ENCODE data around the gene KCNQ1.

The KCNQ1 gene

DNA sequence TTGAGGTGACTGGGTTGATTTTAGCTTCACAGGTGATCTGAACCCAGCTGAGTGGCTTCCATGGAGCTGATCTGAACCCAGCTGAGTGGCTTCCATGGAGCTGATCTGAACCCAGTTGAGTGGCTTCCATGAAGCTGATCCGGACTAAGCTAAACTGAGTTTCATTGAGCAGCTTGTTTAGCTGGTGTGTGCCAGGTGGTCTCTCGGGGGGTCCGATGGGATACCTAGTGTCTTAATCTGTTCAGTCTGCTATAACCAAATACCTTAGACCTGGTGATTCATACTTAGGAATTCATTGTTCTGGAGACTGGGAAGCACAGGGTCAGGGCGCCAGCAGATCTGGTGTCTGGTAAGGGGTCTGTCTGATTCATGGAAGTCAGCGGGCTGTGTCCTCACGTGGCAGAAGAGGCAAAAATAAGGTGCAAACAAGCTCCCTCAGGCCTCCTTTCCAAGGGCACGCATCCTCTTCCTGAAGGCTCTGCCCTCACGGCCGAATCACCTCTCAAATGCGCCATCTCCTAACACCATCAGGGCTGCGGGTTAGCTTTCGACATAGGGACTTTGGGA, 307.5 kb downstream of the KCNQ1 start:
- H3K9me3 ChIP-seq (ENCODE audit: control insufficient read depth, insufficient read depth, low read length), result peaks cover 5% of the 10 kb centered on the region; the same call in 1 of the 2 replicates
- H3K27ac ChIP-seq (ENCODE audit: low read depth, low read length), result no peak overlapping the region
- no peaks in the 10 kb centered on the region for H3K36me3 ChIP-seq (ENCODE audit: control insufficient read depth, insufficient read depth, low read length)
- peaks cover 56% of the 10 kb centered on the region for H3K27me3 ChIP-seq (ENCODE audit: control insufficient read depth, insufficient read depth, low read length)
- no peak overlapping the region for H3K4me3 ChIP-seq (ENCODE audit: low read depth, low read length)
- no peaks in the 10 kb centered on the region for H3K4me1 ChIP-seq (ENCODE audit: control insufficient read depth, insufficient read depth, low read length)
- H3K9ac ChIP-seq (ENCODE audit: low read depth, low read length), result no peak overlapping the region

DNA sequence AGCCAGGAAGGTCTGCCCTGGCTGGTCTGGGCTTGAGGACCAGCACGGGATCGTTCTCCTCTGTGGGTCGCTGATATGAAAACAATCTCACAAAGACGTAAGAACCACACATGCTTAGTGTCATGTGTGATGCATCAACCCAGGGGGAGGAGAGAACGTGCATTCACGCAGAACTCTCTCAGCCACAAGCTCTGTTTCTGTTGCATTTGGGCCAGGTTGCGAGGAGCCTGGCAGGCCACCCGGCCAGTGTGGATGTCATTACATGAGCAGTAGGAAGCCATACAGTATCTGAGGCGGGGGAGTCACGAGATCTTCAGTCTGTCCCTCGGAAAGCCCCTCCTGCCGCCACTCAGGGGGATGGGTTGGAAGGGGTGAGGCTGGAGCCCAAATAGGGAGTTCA, 308.1 kb downstream of the KCNQ1 start:
- Histone ChIP-seq H3K27ac (ENCODE audit: low read depth, low read length) (no peak overlapping the region), H3K9ac (ENCODE audit: low read depth, low read length) (no peak overlapping the region), H3K27me3 (ENCODE audit: control insufficient read depth, insufficient read depth, low read length) (peaks cover 58% of the 10 kb centered on the region), H3K9me3 (ENCODE audit: control insufficient read depth, insufficient read depth, low read length) (peaks cover 6% of the 10 kb centered on the region; the same call in 1 of the 2 replicates), H3K4me3 (ENCODE audit: low read depth, low read length) (no peak overlapping the region), H3K36me3 (ENCODE audit: control insufficient read depth, insufficient read depth, low read length) (no peaks in the 10 kb centered on the region), H3K4me1 (ENCODE audit: control insufficient read depth, insufficient read depth, low read length) (no peaks in the 10 kb centered on the region)

DNA sequence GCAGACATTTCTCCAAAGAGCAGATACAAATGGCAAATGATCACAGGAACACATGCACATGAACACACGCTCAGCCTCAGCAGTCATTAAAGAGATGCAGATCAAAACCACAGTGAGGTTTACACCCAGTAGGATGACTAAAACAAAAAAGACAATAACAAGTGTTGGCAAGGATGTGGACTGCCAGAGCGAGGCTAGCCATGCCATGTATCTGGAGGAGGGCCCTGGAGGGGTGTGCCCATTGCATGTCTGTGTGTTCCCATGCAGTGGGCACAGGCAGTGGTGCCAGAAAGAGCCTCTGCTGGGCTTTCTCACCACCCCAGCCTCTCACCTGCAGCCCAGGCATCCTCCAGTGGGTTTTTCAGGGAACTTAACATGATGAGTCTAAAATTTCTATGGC, 309.2 kb downstream of the KCNQ1 start:
- Histone ChIP-seq H3K36me3 (ENCODE audit: control insufficient read depth, insufficient read depth, low read length) (no peaks in the 10 kb centered on the region), H3K27me3 (ENCODE audit: control insufficient read depth, insufficient read depth, low read length) (peaks cover 66% of the 10 kb centered on the region), H3K4me1 (ENCODE audit: control insufficient read depth, insufficient read depth, low read length) (no peaks in the 10 kb centered on the region), H3K9ac (ENCODE audit: low read depth, low read length) (no peak overlapping the region), H3K27ac (ENCODE audit: low read depth, low read length) (no peak overlapping the region), H3K9me3 (ENCODE audit: control insufficient read depth, insufficient read depth, low read length) (peaks cover 6% of the 10 kb centered on the region; the same call in 1 of the 2 replicates), H3K4me3 (ENCODE audit: low read depth, low read length) (no peak overlapping the region)

DNA sequence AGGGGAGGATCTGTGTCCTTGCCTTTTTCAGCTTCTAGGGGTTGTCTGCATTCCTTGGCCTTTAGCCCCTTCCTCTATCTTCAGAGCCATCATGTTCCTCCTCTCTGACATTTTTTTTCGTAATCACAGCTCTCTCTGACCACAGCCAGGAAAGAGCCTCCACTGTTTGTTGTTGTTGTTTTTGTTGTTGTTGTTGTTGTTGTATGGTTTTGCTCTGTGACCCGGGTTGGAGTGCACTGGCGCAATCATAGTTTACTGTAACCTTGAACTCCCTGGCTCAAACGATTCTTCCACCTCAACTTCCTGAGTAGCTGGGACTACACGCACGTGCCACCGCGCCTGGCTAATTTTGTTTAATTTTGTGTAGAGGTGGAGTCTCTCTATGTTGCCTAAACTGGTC, 310.3 kb downstream of the KCNQ1 start:
- Histone ChIP-seq H3K27me3 (ENCODE audit: control insufficient read depth, insufficient read depth, low read length) (peaks cover 66% of the 10 kb centered on the region), H3K9ac (ENCODE audit: low read depth, low read length) (no peak overlapping the region), H3K4me3 (ENCODE audit: low read depth, low read length) (no peak overlapping the region), H3K36me3 (ENCODE audit: control insufficient read depth, insufficient read depth, low read length) (no peaks in the 10 kb centered on the region), H3K4me1 (ENCODE audit: control insufficient read depth, insufficient read depth, low read length) (no peaks in the 10 kb centered on the region), H3K27ac (ENCODE audit: low read depth, low read length) (no peak overlapping the region), H3K9me3 (ENCODE audit: control insufficient read depth, insufficient read depth, low read length) (peaks cover 6% of the 10 kb centered on the region; the same call in 1 of the 2 replicates)

DNA sequence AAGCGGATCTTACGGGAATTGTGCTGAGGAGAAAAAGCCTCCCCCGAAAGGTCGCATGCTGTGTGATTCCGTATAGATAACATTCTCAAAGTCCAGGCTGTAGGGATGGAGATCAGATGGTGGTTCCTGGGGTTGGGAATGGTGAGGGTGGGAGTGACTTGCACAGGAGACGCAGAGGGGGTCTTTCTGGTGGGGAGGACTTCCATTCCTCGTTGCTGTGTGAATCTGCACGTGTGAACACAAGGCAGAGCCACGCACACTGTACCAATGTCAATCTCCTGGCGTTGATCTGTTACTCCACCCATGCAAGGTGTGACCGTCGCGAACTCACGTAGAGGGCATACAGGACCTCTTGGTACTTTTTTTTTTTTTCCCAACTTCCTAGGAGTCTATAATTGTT, 313.9 kb downstream of the KCNQ1 start:
- Histone ChIP-seq H3K4me1 (ENCODE audit: control insufficient read depth, insufficient read depth, low read length) (no peaks in the 10 kb centered on the region), H3K4me3 (ENCODE audit: low read depth, low read length) (no peak overlapping the region), H3K27ac (ENCODE audit: low read depth, low read length) (no peak overlapping the region), H3K27me3 (ENCODE audit: control insufficient read depth, insufficient read depth, low read length) (peaks cover 59% of the 10 kb centered on the region), H3K36me3 (ENCODE audit: control insufficient read depth, insufficient read depth, low read length) (no peaks in the 10 kb centered on the region), H3K9ac (ENCODE audit: low read depth, low read length) (no peak overlapping the region), H3K9me3 (ENCODE audit: control insufficient read depth, insufficient read depth, low read length) (peaks cover 6% of the 10 kb centered on the region; the same call in 1 of the 2 replicates)

DNA sequence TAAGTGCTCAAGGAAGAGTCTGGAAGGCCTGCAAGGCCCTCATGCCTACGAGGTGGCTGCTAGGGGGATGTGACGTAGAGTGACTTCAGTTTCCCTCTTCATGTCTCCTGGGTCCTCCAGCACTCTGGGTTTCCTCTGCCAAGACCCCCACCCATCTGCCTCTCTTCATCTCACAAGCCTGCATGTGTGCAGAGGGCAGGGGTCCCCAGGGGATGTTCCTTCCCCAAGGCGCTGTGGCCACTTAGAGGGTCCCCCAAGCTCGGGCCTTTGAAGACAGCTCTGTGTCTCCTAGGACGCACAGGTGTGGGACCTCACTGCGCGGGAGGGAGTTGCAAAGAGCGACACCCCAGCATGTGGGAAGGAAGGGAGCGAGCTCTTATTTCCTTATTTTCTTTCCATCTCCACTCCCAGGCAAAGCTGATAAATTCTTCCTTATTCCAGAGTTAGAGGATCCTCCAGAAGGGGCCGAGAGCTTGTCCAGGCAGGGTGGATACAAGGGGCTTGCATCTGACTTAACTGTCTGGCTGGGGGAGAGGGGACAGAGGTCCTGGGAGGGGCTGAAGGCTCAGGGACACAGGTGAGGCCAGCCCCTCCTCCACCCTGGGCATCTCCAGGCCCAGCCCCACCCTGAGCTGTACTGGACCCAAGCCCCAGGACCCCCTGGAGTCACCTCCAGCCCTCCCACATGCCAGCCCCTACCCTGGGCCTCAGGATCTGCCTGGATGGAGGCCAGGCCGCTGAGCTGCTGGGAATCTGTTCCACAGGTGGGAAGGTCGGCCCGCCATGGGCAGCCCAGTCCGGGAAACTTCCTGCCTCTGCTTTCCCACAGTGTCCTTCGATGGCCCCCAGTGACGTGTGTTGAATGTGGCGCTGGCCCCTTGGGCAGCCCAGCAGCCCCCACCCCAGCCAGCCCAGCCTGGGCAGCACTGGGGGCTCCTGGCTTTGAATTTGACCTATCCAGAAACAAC, 314.7 kb downstream of the KCNQ1 start:
- Histone ChIP-seq H3K4me1 (ENCODE audit: control insufficient read depth, insufficient read depth, low read length) (no peaks in the 10 kb centered on the region), H3K27ac (ENCODE audit: low read depth, low read length) (no peak overlapping the region), H3K36me3 (ENCODE audit: control insufficient read depth, insufficient read depth, low read length) (no peaks in the 10 kb centered on the region), H3K9me3 (ENCODE audit: control insufficient read depth, insufficient read depth, low read length) (peaks cover 6% of the 10 kb centered on the region; the same call in 1 of the 2 replicates), H3K27me3 (ENCODE audit: control insufficient read depth, insufficient read depth, low read length) (peaks cover 55% of the 10 kb centered on the region), H3K4me3 (ENCODE audit: low read depth, low read length) (no peak overlapping the region), H3K9ac (ENCODE audit: low read depth, low read length) (no peak overlapping the region)

DNA sequence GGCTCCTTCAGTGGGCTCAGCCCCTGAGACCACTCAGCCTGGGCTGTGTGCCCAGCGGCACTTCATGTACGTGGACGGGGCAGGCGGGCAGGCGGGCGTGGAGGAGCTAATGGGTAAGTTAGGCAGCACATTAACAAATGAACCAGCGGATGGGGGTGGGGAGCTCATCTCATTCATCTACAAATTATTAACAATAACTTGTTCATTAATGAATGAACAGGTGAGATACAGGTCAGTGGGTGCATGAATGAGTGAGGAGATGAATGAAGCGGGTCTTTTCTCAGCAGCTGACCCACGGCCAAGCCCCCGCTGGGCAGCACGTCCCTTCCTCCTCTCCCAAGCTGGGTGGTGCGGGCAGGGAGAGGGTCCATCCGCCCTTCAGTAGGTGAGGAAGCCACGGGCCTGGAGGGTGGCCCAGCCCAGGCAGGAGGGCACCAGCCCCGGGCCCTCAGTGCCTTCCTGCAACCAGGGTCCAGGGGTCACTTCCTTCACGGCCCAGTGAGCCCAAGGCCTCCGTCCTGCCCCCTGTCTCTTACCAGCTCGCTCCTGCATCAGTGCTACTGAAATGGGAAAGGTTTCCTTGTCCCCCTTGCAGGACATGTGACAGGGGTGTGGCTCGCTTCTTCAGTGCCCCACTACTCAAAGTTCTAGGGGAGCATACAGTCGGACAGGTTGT, 315.5 kb downstream of the KCNQ1 start:
- peaks cover 6% of the 10 kb centered on the region; the same call in 1 of the 2 replicates for H3K9me3 ChIP-seq (ENCODE audit: control insufficient read depth, insufficient read depth, low read length)
- no peak overlapping the region for H3K4me3 ChIP-seq (ENCODE audit: low read depth, low read length)
- no peaks in the 10 kb centered on the region for H3K36me3 ChIP-seq (ENCODE audit: control insufficient read depth, insufficient read depth, low read length)
- H3K27ac ChIP-seq (ENCODE audit: low read depth, low read length), result no peak overlapping the region
- H3K27me3 ChIP-seq (ENCODE audit: control insufficient read depth, insufficient read depth, low read length), result peaks cover 52% of the 10 kb centered on the region
- H3K4me1 ChIP-seq (ENCODE audit: control insufficient read depth, insufficient read depth, low read length), result no peaks in the 10 kb centered on the region
- no peak overlapping the region for H3K9ac ChIP-seq (ENCODE audit: low read depth, low read length)

DNA sequence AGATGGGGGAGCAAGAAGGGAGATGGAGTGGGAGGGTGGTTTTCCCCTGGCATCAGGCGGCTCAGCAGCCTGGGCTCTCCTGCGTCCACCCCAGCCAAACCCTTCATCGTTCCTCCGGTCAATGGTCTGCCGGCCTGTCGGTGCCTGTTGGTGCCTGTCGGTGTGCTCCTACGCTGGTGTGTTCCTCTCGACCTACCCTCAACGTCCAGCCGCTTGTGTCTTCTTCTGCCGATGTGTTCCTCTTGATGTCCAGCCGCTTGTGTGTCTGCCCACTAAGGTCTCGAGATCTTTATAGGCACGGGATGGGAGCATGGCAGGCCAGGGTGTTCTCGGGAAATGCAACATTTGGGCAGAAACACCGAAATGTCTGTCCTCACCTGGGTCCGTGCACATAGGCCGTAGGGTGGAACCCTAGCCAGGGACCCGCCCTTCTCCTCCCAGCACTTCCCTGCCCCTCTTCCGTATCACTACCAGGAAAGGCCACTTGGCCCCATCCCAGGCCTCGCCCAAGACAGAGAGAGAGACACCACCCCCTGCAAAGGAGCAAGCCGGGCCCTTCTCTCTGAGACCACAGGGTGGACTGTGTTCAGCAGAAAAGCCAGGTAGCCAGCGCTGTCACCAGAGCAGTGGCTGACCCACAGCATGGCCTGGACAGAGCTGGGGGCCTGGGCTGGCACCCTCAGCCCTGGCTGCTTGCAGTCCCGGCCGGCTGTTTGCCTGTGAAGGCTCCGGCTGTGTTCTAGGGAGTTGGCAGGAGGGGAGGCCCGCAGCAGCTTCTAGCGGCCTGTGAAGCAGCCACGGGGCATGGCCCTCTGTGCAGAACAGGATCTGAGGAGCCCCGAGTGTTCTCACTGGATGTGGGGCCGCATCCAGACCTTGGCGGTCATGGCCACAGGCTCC, 316.6 kb downstream of the KCNQ1 start:
- Histone ChIP-seq H3K36me3 (ENCODE audit: control insufficient read depth, insufficient read depth, low read length) (no peaks in the 10 kb centered on the region), H3K9me3 (ENCODE audit: control insufficient read depth, insufficient read depth, low read length) (peaks cover 6% of the 10 kb centered on the region; the same call in 1 of the 2 replicates), H3K9ac (ENCODE audit: low read depth, low read length) (no peak overlapping the region), H3K4me3 (ENCODE audit: low read depth, low read length) (no peak overlapping the region), H3K27me3 (ENCODE audit: control insufficient read depth, insufficient read depth, low read length) (peaks cover 55% of the 10 kb centered on the region), H3K4me1 (ENCODE audit: control insufficient read depth, insufficient read depth, low read length) (no peaks in the 10 kb centered on the region), H3K27ac (ENCODE audit: low read depth, low read length) (no peak overlapping the region)

DNA sequence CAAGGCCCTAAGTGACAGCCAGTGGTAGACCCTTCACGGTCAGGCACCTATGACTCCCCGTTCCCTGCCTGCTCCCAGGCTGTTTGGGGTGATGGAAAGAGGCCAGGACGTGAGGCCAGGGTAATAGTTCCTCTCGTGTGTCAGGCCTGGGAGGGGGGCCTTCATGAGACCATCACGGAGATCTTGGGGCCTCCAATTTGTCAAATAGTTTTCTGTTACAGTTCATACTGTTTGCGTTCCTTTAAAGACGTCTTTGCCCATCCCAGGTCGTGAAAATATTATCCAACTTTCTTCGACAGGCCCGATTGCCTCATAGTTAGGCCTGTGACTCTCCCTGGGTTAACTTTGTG, 317.2 kb downstream of the KCNQ1 start:
- Histone ChIP-seq H3K27me3 (ENCODE audit: control insufficient read depth, insufficient read depth, low read length) (peaks cover 59% of the 10 kb centered on the region), H3K4me1 (ENCODE audit: control insufficient read depth, insufficient read depth, low read length) (no peaks in the 10 kb centered on the region), H3K27ac (ENCODE audit: low read depth, low read length) (no peak overlapping the region), H3K9ac (ENCODE audit: low read depth, low read length) (no peak overlapping the region), H3K4me3 (ENCODE audit: low read depth, low read length) (no peak overlapping the region), H3K9me3 (ENCODE audit: control insufficient read depth, insufficient read depth, low read length) (peaks cover 4% of the 10 kb centered on the region; the same call in 1 of the 2 replicates), H3K36me3 (ENCODE audit: control insufficient read depth, insufficient read depth, low read length) (no peaks in the 10 kb centered on the region)

DNA sequence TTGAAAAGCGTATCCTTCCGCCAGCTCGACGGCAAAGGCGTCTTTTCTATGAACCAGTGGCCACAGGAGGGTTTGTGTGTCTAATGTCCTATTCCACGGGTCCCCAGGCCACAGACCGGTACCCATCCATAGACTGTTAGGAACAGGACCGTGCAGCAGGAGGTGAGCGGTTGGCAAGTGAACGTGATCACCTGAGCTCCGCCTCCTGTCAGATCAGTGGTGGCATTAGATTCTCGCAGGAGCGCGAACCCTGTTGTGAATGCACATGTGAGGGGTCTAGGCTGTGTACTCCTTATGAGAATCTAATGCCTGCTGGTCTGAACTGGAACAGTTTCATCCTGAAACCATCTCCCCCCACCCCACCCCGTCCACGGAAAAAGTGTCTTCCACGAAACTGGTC, 317.6 kb downstream of the KCNQ1 start:
- no peaks in the 10 kb centered on the region for H3K36me3 ChIP-seq (ENCODE audit: control insufficient read depth, insufficient read depth, low read length)
- H3K4me3 ChIP-seq (ENCODE audit: low read depth, low read length), result no peak overlapping the region
- no peak overlapping the region for H3K27ac ChIP-seq (ENCODE audit: low read depth, low read length)
- H3K9ac ChIP-seq (ENCODE audit: low read depth, low read length), result no peak overlapping the region
- peaks cover 63% of the 10 kb centered on the region for H3K27me3 ChIP-seq (ENCODE audit: control insufficient read depth, insufficient read depth, low read length)
- H3K4me1 ChIP-seq (ENCODE audit: control insufficient read depth, insufficient read depth, low read length), result no peaks in the 10 kb centered on the region
- no peaks in the 10 kb centered on the region for H3K9me3 ChIP-seq (ENCODE audit: control insufficient read depth, insufficient read depth, low read length)
